Activated naive CD8-positive, alpha-beta T cell (primary cell): ENCODE measurements around the gene SLC7A10.
"Not testable (repeated sequence)": the region's sequence is repeated elsewhere in the genome, so short reads cannot be mapped to it uniquely, and the experiment has no call there.

ENCODE experiments used
- H3K27ac Mint-ChIP-seq: one replicate; pipeline ENCODE4 v1.8.0; 2021; ENCODE audit warnings: mixed read lengths
- H3K27me3 Mint-ChIP-seq: one replicate; pipeline ENCODE4 v1.8.0; 2021; ENCODE audit warnings: mixed read lengths
- H3K36me3 Mint-ChIP-seq: one replicate; pipeline ENCODE4 v1.8.0; 2021; ENCODE audit warnings: mixed read lengths
- H3K4me1 Mint-ChIP-seq: one replicate; pipeline ENCODE4 v1.8.0; 2021; ENCODE audit warnings: low read depth, mixed read lengths
- H3K4me3 Mint-ChIP-seq: one replicate; pipeline ENCODE4 v1.8.0; 2021; ENCODE audit warnings: mild to moderate bottlenecking, mixed read lengths
- H3K9me3 Mint-ChIP-seq: one replicate; pipeline ENCODE4 v1.8.0; 2021; ENCODE audit warnings: low read depth, mixed read lengths

SLC7A10 gene

DNA sequence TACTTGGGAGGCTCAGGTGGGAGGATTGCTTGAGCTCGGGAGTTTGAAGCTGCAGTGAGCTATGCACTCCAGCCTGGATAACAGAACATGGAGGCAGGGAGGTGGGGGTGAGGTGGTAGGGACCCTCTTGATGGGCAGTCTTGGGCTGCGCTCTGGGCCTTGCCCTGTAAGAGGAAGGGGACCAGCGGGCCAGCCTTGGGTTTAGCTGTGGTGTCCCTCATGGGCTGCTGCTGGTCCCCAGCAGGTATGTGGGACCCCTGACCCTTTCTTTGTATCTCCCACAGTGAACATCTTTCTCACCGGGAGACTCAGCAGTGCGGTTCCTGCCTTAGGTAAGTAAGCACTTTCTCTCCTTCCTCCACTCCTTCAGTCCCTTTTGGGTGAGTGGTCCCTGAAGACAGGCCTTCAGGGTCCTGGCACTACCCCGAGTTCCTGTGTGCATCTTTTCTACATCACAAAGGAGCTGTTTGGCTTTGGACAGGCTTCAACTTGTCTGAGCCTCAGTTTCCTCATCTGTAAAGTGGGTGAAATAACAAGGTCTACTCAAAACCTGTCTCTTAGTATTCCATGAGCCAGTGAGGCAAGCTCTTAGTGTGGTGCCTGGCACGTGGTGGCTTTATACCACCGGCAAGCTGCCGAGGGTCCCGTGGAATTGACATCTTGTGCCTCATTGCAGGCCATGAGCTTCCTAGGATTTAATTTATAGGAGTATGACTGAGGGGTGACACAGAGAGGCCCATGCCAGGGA lies 29.0 kb downstream of the SLC7A10 start:
- Mint-ChIP-seq H3K36me3 (no peaks in the 10 kb centered on the region), H3K4me3 (no peak overlapping the region), H3K9me3 (no peaks in the 10 kb centered on the region), H3K4me1 (peaks cover 2% of the 10 kb centered on the region), H3K27me3 (peaks cover 13% of the 10 kb centered on the region), H3K27ac (no peak overlapping the region)

GRCh38 chr19:33195645-33196347 lies 29.9 kb downstream of the SLC7A10 start:
- no peak overlapping the region for H3K27ac Mint-ChIP-seq
- H3K4me3 Mint-ChIP-seq, result peak overlapping the region; percentile 52
- H3K27me3 Mint-ChIP-seq, result peaks cover 14% of the 10 kb centered on the region
- H3K4me1 Mint-ChIP-seq, result peaks cover 2% of the 10 kb centered on the region
- no peaks in the 10 kb centered on the region for H3K9me3 Mint-ChIP-seq
- H3K36me3 Mint-ChIP-seq, result no peaks in the 10 kb centered on the region

GRCh38 chr19:33194886-33195644 lies 30.6 kb downstream of the SLC7A10 start:
- peaks cover 2% of the 10 kb centered on the region for H3K4me1 Mint-ChIP-seq
- no peak overlapping the region for H3K27ac Mint-ChIP-seq
- H3K4me3 Mint-ChIP-seq, result peak overlapping the region; percentile 52
- no peaks in the 10 kb centered on the region for H3K36me3 Mint-ChIP-seq
- H3K27me3 Mint-ChIP-seq, result peaks cover 14% of the 10 kb centered on the region
- no peaks in the 10 kb centered on the region for H3K9me3 Mint-ChIP-seq

DNA sequence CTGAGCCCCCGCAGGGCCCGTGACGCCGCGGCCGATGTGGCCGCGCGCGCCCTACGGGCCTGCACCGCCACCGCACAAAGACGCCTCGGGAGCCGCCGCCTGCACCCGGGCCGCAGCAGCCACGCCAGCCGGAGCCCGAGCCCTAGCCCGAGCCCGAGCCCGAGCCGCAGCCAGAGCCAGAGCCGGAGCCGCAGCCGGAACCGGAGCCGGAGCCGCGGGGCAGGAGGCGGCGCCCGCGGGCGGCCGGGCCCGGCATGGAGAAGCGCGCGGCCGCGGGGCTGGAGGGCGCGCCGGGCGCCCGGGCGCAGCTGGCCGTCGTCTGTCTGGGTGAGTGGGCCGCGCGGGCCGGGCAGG lies 31.1 kb downstream of the SLC7A10 start:
- H3K9me3 Mint-ChIP-seq, result no peaks in the 10 kb centered on the region
- no peak overlapping the region for H3K4me3 Mint-ChIP-seq
- H3K36me3 Mint-ChIP-seq, result no peaks in the 10 kb centered on the region
- H3K27ac Mint-ChIP-seq, result no peak overlapping the region
- peaks cover 2% of the 10 kb centered on the region for H3K4me1 Mint-ChIP-seq
- peaks cover 14% of the 10 kb centered on the region for H3K27me3 Mint-ChIP-seq

DNA sequence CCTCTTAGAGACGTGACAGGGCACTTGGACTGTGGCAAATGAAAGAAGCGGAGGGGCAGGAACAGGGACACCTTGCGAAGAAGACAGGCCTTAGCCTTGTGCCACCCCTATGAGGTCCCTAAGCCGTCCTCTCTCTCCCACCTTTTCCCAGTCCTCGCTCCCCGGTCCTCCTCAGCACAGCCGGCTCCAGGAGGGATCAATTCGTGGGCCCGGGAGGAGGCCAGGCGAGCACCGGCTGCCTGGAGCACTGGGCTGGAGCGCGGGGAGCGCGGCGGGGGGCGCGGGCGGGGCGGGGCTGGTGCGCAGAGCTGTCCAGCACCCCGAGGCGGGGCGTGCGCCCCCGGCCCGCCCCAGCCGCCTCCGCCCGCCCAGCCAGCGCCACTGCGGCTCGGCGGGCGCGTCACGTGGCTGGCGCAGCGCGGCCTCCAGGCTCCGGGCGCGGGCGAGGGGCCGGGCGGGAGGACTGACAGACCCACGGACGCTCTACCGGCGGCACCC lies 31.7 kb downstream of the SLC7A10 start, which contains the start of gene LRP3:
LRP3 (plus strand) TSS at position 466 of the 498 bp plus-strand sequence. CDS start 456 bp downstream, outside the sequence.
- peak within 1 kb of the TSS; percentile 75 for H3K4me3 Mint-ChIP-seq
- H3K36me3 Mint-ChIP-seq, result no peaks in the 10 kb centered on the region
- peaks cover 2% of the 10 kb centered on the region for H3K4me1 Mint-ChIP-seq
- no peak within 1 kb of the TSS for H3K27ac Mint-ChIP-seq
- H3K27me3 Mint-ChIP-seq, result peaks cover 14% of the 10 kb centered on the region
- no peaks in the 10 kb centered on the region for H3K9me3 Mint-ChIP-seq

DNA sequence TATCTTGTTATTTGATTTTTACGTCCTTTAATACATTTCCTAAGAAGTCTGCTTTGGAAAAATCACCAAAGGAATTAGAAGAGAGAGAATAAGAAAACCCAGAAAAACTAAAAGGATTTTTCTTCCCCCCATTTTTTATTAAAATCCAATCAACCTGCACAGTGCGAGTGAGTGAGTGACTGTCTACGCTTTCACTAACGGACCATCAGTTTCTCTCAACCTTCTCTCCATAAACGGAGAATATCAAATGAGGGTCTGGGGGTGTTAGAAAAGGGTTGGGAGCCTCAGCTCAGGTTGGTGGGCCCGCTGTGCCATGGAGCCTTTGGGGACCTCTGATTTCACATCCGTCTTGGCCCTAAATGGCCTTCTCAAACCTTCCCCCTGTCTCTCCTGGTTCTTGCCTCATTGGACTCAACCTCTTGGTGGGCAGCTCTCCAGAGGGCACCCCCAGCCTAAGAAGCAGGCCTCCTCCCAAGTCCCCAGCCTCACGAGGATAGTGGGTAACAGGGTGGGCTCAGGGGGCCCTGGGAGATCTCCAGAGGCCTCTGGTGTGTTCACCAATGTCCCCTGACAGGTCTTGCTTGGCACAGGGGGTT lies 32.3 kb downstream of the SLC7A10 start:
- Mint-ChIP-seq H3K27me3 (peaks cover 14% of the 10 kb centered on the region), H3K9me3 (no peaks in the 10 kb centered on the region), H3K36me3 (no peaks in the 10 kb centered on the region), H3K4me1 (peaks cover 2% of the 10 kb centered on the region), H3K27ac (no peak overlapping the region), H3K4me3 (peak overlapping the region; percentile 75)

DNA sequence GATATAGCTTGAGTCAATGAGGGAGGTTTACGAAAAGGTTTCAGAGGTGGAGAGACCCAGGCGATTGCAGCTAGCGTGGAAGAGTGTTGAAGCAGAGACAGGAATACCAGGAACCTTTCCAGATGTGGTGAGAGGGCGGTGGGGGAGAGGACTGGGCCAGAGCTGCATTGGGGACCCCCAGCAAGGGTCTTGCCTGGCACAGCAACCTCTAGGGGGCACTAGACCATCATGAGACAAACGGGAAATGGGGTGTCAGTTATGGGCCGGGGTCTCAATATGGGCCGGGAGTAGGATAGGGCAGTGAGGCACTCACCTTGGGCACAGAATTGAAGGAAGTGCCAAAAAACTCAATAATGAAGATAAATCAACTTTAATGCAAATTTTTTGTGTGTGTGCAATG lies 33.6 kb downstream of the SLC7A10 start:
- Mint-ChIP-seq H3K4me3 (no peak overlapping the region), H3K36me3 (no peaks in the 10 kb centered on the region)

DNA sequence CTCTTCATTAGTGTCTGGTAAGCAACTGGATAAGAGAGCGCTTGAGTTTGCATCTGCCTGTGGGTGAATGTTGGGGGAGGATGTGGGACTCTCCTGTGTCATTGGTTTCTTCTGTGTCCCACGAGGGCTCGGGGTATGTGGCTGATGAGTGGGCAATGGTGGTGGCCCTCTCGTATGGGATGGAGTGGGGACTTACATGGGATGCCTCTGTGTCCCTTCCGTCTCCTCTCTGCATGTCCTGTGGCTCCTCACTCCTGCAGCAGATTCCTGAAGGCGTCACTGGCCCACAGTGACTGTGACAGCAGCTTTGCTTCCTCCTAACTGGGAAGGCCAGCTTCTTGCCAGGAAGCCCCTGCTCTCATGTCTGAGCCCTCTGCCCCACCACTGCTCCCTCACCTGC lies 34.1 kb downstream of the SLC7A10 start:
- H3K27ac Mint-ChIP-seq, result no peak overlapping the region
- no peak overlapping the region for H3K4me3 Mint-ChIP-seq
- H3K36me3 Mint-ChIP-seq, result no peaks in the 10 kb centered on the region
- H3K27me3 Mint-ChIP-seq, result peaks cover 14% of the 10 kb centered on the region
- no peaks in the 10 kb centered on the region for H3K9me3 Mint-ChIP-seq
- peaks cover 7% of the 10 kb centered on the region for H3K4me1 Mint-ChIP-seq

More for the DNA sequence above, 33.6 kb downstream of the SLC7A10 start:
- no peak overlapping the region for H3K27ac Mint-ChIP-seq
- H3K27me3 Mint-ChIP-seq, result peaks cover 14% of the 10 kb centered on the region
- H3K9me3 Mint-ChIP-seq, result no peaks in the 10 kb centered on the region
- H3K4me1 Mint-ChIP-seq, result peaks cover 2% of the 10 kb centered on the region

DNA sequence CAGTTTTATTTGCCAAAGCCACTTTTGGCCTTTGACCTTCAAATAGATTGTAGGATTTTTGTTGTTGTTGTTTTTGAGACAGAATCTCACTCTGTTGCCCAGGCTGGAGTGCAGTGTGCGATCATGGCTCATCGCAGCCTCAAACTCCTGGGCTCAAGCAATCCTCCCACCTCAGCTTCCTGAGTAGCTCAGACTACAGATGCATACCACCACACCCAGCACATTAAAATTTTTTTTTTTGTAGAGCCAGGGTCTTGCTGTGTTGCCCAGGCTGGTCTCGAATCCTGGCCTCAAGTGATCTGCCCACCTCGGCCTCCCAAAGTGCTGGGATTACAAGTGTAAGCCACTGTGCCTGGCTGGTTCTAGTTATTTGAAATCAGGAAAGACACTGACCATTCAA lies 34.6 kb downstream of the SLC7A10 start:
- not testable (repeated sequence) for H3K36me3 Mint-ChIP-seq, H3K27ac Mint-ChIP-seq
- peaks cover 14% of the 10 kb centered on the region for H3K27me3 Mint-ChIP-seq

DNA sequence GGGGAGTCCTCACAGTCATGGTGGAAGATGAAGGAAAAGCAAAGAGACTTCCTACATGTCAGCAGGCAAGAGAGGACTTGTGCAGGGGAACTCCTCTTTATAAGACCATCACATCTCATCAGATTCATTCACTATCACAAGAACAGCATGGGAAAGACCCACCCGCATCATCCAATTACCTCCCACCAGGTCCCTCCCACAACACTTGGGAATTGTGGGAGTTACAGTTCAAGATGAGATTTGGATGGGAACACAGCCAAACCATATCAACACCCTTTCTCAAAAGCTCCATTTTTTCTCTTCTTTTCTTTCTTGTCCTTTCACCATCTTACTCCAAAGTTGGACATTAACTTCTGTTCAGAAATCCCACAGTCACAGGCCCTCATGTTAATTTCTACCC lies 36.2 kb downstream of the SLC7A10 start:
- H3K4me3 Mint-ChIP-seq, result no peak overlapping the region
- peaks cover 14% of the 10 kb centered on the region for H3K27me3 Mint-ChIP-seq
- H3K36me3 Mint-ChIP-seq, result no peaks in the 10 kb centered on the region
- H3K4me1 Mint-ChIP-seq, result peaks cover 10% of the 10 kb centered on the region
- no peak overlapping the region for H3K27ac Mint-ChIP-seq
- H3K9me3 Mint-ChIP-seq, result no peaks in the 10 kb centered on the region

More for the DNA sequence above, 34.6 kb downstream of the SLC7A10 start:
- H3K4me1 Mint-ChIP-seq, result peaks cover 11% of the 10 kb centered on the region
- not testable (repeated sequence) for H3K9me3 Mint-ChIP-seq, H3K4me3 Mint-ChIP-seq

- Mint-ChIP-seq H3K4me1 (peaks cover 10% of the 10 kb centered on the region), H3K9me3 (no peaks in the 10 kb centered on the region), H3K36me3 (no peaks in the 10 kb centered on the region), H3K27ac (no peak overlapping the region), H3K27me3 (peaks cover 5% of the 10 kb centered on the region), H3K4me3 (no peak overlapping the region)
Observed at GRCh38 chr19:33187183-33187540, 38.5 kb downstream of the SLC7A10 start.

GRCh38 chr19:33186431-33187182 lies 39.0 kb downstream of the SLC7A10 start:
- Mint-ChIP-seq H3K27me3 (peaks cover under 1% of the 10 kb centered on the region), H3K4me3 (peak overlapping the region; percentile 42), H3K9me3 (no peaks in the 10 kb centered on the region), H3K4me1 (peaks cover 10% of the 10 kb centered on the region), H3K36me3 (no peaks in the 10 kb centered on the region), H3K27ac (no peak overlapping the region)

DNA sequence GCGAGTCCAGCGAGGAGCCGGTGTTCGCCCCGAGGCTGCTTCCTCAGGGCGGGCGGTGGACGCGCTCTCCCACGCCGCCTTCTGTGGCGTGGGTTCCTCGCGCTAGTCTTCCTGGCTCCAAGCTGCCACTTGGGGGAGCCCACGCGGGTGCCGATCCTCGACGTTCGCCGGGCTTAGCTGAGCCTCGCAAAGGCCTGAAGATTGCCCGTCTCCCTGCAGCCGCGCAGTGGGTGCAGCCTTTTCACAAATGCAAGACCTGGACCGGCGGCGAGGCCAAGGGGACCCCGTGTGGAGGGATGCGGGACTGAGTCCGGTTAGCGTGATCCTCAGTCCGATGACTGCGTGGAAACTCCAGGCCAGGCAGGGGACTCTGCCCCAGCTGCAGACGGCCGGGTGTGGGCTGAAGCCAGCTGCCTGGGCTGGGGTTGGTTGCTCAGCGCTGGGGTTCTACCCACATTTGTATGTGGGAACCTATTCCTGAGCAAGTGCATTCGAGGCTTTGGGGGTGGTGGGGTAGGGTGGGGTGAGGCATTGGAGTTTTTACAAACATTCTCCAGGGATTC lies 48.2 kb downstream of the SLC7A10 start:
- peak overlapping the region; percentile 96 for H3K4me3 Mint-ChIP-seq
- no peaks in the 10 kb centered on the region for H3K36me3 Mint-ChIP-seq
- H3K4me1 Mint-ChIP-seq, result peaks cover 33% of the 10 kb centered on the region
- H3K9me3 Mint-ChIP-seq, result no peaks in the 10 kb centered on the region
- no peaks in the 10 kb centered on the region for H3K27me3 Mint-ChIP-seq
- peak overlapping the region; percentile 28 for H3K27ac Mint-ChIP-seq
